K562 (cell line): ENCODE results near the gene SMG7. TPM values are rescaled to one million over a fixed set of nuclear protein-coding genes. Genes with fewer than 3 reads are reported as not detected.

ENCODE experiments used
- OTX1 ChIP-seq: fragments of 450-650 bp; formaldehyde crosslinking; IDR thresholded peaks from 2 replicates; pipeline ENCODE4 v1.4.0; 2022; ENCODE audit warnings: mild to moderate bottlenecking
- ZNF407 ChIP-seq: fragments of 450-650 bp; IDR thresholded peaks from 2 replicates; pipeline ENCODE4 v1.6.1; 2016; ENCODE audit warnings: low read depth
- ZNF778 ChIP-seq: fragments of 450-650 bp; formaldehyde crosslinking; IDR thresholded peaks from 2 replicates; pipeline ENCODE4 v1.4.0; 2020; ENCODE audit warnings: mild to moderate bottlenecking, moderate library complexity
- polyA plus RNA-seq, 8 experiments: library from polyadenylated mRNA; depleted of rRNA in 4 of 8; stranded (reverse) in 5 of 8; unstranded in 3 of 8; fragments of >200 nt; fragmentation: Nextera tagmentation in 2 of 8; fragmentation: Illumina TruSeq in 1 of 8; extraction: Ambion mirVana in 2 of 8; extraction: Trizol in 1 of 8; gene quantifications; 2 replicates each; pipeline versions ENCODE4 v1.2.1 to v1.2.3, GENCODE V29; 2011 to 2014; ENCODE audit warnings: inconsistent platforms in 1 of 8, missing spikeins in 1 of 8
- total RNA-seq, 7 experiments: library from RNA; depleted of rRNA in 6 of 7; stranded (reverse); fragments of >200 nt in 6 of 7; fragmentation: Illumina TruSeq in 2 of 7; extraction: Trizol in 2 of 7; gene quantifications; 2 replicates each; pipeline versions ENCODE4 v1.2.1 to v1.2.3, GENCODE V29; 2011 to 2021; ENCODE audit warnings: low replicate concordance in 1 of 7

SMG7 gene
- total and polyA plus RNA-seq, 9 of the 15 experiments (the other 6 are each of a cell fraction or from before 2014, with no cell fraction given), result 12.4 to 74.6 (median 29.0) TPM

GRCh38 chr1:183577897-183578465 lies 105.7 kb downstream of the SMG7 start (continued):
- TF ChIP-seq ZNF407, result no peak
- TF ChIP-seq ZNF778, result no peak
- TF ChIP-seq OTX1 (CRISPR knock-in tag), result no peak
- TF ChIP-seq, all 486 proteins: peak for 0
